Fibroblast of the aortic adventitia (primary cell): ENCODE measurements around the gene C5orf52. TPM values are rescaled to one million over a fixed set of nuclear protein-coding genes. Genes with fewer than 3 reads are reported as not detected.

ENCODE experiments used
- DNase-seq: peaks from one replicate; pipeline ENCODE4 v3.0.0-alpha.2; 2010; ENCODE audit warnings: low read depth
- H3K4me3 ChIP-seq: 2 replicates; pipeline ENCODE4 v1.5.1; 2011; ENCODE audit warnings: low read depth, mild to moderate bottlenecking, control low read depth, low read length, moderate library complexity
- total RNA-seq: library from RNA; depleted of rRNA; stranded (reverse); fragments of >200 nt; gene quantifications from 2 replicates; pipeline ENCODE4 v1.2.3, GENCODE V29; 2012; ENCODE audit warnings: low replicate concordance
- TF ChIP-seq, protein P1 (sequence below): IDR thresholded peaks from 2 replicates; pipeline ENCODE4 v1.5.1; 2011; ENCODE audit warnings: mild to moderate bottlenecking, low read length, control low read depth, inconsistent platforms; ENCODE audit not compliant: insufficient read depth

Gene C5orf52
- total RNA-seq: not detected in 2 replicates

DNA sequence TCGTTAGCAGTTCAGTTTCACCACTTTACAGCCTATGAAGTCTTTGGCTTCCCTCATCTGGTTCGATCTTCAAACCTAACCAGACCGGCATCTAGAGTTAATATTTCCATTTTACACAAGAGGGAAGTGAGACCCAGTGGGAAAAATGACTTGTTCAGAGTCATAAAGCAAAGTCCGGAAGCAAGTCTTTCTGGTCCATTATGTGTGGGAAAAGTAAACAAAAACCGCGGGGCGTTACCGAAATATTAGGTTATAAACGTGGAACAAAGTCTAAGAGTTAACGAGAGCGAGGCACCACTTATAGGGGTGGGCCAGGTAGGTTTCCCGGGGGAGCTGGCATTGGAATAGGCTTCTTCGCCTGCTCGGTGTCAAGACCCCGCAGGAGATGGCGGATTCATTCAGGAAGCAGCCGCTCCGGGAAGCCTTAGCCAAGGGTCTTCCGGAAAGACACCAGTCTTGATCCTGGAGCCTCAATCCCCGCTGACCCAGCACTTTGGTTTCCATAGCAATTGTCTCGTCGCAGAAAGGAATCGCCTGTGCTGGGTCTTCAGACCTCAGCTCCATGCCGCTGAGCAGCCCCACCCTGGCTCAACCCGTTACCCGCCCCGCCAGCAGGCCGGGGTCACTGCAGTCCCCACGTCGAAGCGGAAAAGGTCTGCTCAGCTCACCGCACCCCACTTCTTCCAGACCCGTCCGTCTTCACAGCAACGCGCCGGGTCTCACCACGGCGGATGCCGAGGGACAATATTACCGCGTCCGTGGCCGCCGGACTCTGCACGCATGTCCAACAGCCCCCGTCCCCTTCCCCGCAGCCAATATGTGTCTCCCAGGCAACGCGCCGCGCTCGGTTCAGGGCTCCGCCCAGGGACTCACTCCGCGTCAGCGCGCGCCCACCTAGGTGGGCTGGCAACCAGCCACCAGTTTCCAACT lies at the start of gene C5orf52:
TSS of gene C5orf52 (plus strand) at position 872 of the 930 bp plus-strand sequence. CDS start 82 bp downstream, outside the sequence.
- H3K4me3 ChIP-seq: peak within 1 kb of the TSS; percentile 71
- DNase-seq: peak; percentile 21
- TF ChIP-seq, protein P1, sequence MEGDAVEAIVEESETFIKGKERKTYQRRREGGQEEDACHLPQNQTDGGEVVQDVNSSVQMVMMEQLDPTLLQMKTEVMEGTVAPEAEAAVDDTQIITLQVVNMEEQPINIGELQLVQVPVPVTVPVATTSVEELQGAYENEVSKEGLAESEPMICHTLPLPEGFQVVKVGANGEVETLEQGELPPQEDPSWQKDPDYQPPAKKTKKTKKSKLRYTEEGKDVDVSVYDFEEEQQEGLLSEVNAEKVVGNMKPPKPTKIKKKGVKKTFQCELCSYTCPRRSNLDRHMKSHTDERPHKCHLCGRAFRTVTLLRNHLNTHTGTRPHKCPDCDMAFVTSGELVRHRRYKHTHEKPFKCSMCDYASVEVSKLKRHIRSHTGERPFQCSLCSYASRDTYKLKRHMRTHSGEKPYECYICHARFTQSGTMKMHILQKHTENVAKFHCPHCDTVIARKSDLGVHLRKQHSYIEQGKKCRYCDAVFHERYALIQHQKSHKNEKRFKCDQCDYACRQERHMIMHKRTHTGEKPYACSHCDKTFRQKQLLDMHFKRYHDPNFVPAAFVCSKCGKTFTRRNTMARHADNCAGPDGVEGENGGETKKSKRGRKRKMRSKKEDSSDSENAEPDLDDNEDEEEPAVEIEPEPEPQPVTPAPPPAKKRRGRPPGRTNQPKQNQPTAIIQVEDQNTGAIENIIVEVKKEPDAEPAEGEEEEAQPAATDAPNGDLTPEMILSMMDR: no peak

DNA sequence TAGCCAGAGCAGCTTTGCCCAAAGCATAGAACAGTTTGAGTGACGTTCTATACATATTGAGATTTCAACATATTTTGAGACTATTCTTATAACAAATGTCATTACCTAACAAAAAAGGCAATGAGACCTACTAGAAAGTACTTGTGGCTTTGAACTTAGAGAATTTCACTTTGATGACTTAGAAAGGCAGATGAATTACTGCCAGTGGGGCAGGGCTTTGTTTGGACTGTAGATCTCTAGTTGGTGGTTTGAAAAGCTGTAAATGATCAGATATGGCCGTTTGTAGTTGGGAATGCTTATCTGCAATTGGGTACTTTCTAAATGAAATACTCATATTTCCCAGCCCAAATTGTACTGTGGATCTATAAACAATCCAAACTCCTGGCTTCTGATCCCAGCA lies 47.2 kb upstream of the C5orf52 start:
- no peak for DNase-seq
- TF ChIP-seq, protein P1: no peak
- H3K4me3 ChIP-seq: no peak overlapping the region

DNA sequence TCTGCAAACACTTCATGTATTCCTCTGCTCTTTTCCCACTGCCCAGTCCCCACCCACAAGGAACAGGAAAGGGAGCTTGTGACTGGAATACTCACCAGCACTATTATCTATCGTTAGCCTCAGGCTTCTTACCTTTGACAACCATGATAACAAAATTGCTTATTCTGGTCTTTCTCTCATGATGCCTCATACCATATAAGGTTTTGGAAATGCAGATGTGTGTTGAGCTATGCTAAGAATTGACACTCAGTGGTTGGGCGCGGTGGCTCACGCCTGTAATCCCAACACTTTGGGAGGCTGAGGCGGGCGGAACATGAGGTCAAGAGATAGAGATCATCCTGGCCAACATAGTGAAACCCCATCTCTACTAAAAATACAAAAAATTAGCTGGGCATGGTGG lies 44.5 kb upstream of the C5orf52 start:
- no peak for DNase-seq
- TF ChIP-seq, protein P1: no peak
- no peak overlapping the region for H3K4me3 ChIP-seq

DNA sequence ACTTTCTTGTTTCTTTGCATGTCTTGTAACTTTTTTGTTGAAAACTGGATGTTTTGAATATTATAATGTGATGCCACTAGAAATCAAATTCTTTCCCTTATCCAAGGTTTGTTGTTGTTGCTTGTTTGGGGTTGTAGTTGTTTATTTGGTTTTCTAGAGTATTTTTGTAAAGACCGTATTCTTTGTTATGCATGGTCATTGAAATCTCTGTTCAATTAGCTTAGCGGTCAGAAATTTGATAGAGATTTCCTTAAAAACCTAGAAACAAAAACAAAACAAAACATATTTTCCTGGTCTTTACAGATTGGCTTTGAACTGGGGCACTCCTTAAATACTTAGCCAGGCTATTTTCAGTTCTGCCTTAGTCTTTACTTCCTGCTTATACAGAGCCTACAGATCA lies 41.0 kb upstream of the C5orf52 start:
- TF ChIP-seq, protein P1: no peak

DNA sequence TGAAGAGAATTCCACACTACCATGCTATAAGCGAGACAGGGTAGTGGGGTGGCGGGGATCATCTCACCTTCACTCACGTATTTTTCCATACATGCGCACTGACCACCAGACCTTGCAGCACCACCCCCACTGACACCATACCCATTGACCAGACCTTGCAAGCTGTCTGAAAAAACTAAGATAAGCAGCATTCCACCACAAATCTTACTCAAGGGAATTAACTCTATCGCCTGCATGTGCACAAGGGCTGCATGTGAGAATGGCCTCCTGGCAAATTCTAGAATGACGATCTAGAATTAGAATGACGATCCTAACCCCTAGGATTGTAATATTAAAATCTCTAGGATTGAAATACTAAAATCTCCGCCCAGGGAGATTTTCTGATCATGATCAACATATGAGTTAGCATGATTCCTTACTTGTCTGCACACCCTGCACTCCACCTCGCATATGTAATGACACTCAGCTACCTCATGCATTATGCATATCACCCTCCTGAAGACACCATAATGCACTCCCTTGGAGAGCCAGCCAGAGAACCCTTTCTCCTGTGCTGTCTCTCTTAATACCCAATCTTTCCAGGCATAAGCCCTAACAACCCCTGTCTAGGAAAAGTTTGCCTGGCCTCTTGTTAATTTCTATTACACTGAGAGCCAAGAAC lies 30.8 kb upstream of the C5orf52 start:
- DNase-seq: no peak
- TF ChIP-seq, protein P1: no peak
- H3K4me3 ChIP-seq: no peak overlapping the region

More for the DNA sequence above, 41.0 kb upstream of the C5orf52 start:
- no peak for DNase-seq
- H3K4me3 ChIP-seq: no peak overlapping the region

DNA sequence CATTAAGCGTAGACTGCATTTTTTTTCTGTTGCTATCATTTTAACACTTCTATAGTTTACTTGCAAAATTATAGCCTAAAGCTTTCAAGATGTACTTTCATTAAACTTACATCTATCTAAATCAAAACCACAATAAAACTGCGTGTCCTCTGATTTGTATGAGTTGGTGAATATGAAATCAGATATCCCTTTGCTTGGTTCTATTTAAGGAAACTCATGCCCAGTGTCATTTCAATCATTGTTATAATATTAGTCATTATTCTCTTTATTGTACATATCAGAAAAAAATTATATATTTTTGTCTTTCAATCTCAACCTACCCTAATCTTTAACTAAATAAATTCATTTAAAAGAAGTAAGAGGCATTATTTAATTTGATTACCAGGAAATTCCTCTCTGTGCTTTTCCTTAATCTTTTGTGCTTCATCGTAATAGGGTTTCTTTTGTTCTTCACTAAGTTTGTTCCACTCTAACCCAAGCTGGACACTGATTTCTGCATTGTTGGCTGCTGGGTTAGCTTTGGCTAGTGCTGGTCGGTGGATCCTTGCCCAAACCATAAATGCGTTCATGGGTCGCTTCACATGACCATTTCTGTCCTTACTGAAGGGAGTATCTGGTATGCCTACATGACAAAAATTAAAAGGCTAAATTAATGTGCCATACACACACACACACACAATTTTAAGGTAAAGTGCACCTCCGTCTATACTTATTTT lies 22.9 kb upstream of the C5orf52 start:
- TF ChIP-seq, protein P1: no peak
- no peak for DNase-seq
- H3K4me3 ChIP-seq: no peak overlapping the region
